Cardiac fibroblast (primary cell): ENCODE data around the gene CNTNAP5.

Experiments
- DNase-seq, 2 donors: peaks; one replicate each; pipeline versions ENCODE4 v3.0.0 to v3.0.0-alpha.2; 2010; ENCODE audit warnings: low read depth in 2 of 2
- H3K4me3 ChIP-seq, 2 donors: replicated peaks in 1 of 2; 1 replicate in 1 of 2; 2 replicates in 1 of 2; pipeline ENCODE4 v1.5.1; 2011; ENCODE audit warnings: low read depth in 2 of 2, low read length in 2 of 2, mild to moderate bottlenecking in 2 of 2, moderate library complexity in 1 of 2
- CTCF ChIP-seq: IDR thresholded peaks from one replicate; pipeline ENCODE4 v1.5.1; 2011; ENCODE audit warnings: low read depth, mild to moderate bottlenecking, low read length, inconsistent platforms

The CNTNAP5 gene

GRCh38 chr2:124702777-124703176 lies 677.7 kb downstream of the CNTNAP5 start:
- no peak for TF ChIP-seq CTCF
- H3K4me3 ChIP-seq = no peak overlapping the region
- DNase-seq = no peak

- no peak for TF ChIP-seq CTCF
- DNase-seq = no peak
- H3K4me3 ChIP-seq = no peak overlapping the region
These were observed 679.2 kb downstream of the CNTNAP5 start for GRCh38 chr2:124704071-124704925.

GRCh38 chr2:124708661-124709060 lies 683.6 kb downstream of the CNTNAP5 start:
- TF ChIP-seq CTCF = no peak
- no peak for DNase-seq
- no peak overlapping the region for H3K4me3 ChIP-seq

GRCh38 chr2:124713969-124714368 lies 688.9 kb downstream of the CNTNAP5 start:
- H3K4me3 ChIP-seq = no peak overlapping the region
- no peak for DNase-seq
- no peak for TF ChIP-seq CTCF

GRCh38 chr2:124725187-124725586 lies 700.1 kb downstream of the CNTNAP5 start:
- no peak overlapping the region for H3K4me3 ChIP-seq
- no peak for DNase-seq
- TF ChIP-seq CTCF = no peak

- no peak overlapping the region for H3K4me3 ChIP-seq
- no peak for TF ChIP-seq CTCF
- no peak for DNase-seq
These were observed 715.5 kb downstream of the CNTNAP5 start for GRCh38 chr2:124740636-124741035.

GRCh38 chr2:124753842-124754241 lies 728.8 kb downstream of the CNTNAP5 start:
- DNase-seq = no peak
- H3K4me3 ChIP-seq = no peak overlapping the region
- TF ChIP-seq CTCF = no peak
